HEK293 (cell line): ENCODE results near the gene IRAK2.

Source experiments
- CTCF ChIA-PET: fragments of 350-600 bp; formaldehyde crosslinking; extraction: SDS; loops from one replicate; lab custom pipeline; 2021; ENCODE audit warnings: antibody characterized with exemption; lab: Yijun Ruan, JAX
- POLR2A ChIA-PET: fragments of 300-600 bp; formaldehyde crosslinking; extraction: SDS; loops from one replicate; lab custom pipeline; 2020; ENCODE audit warnings: antibody characterized with exemption, inconsistent platforms; lab: Yijun Ruan, JAX
- H3K27ac ChIP-seq: fragments of 200-500 bp; sonication (Bioruptor generic); 2 replicates; pipeline ENCODE4 v1.5.1; 2014; ENCODE audit warnings: low read depth, low read length, control low read depth, inconsistent platforms; ENCODE audit errors: extremely low read depth
- H3K36me3 ChIP-seq, 2 experiments: fragments of 200-500 bp in 1 of 2; sonication (Bioruptor generic) in 1 of 2; 1 replicate in 1 of 2; 2 replicates in 1 of 2; pipeline ENCODE4 v1.5.1; 2014 to 2017; ENCODE audit warnings: inconsistent platforms in 2 of 2, low read length in 2 of 2; ENCODE audit not compliant: control insufficient read depth in 2 of 2, insufficient read depth in 1 of 2
- H3K4me1 ChIP-seq: fragments of 200-500 bp; sonication (Bioruptor generic); 2 replicates; pipeline ENCODE4 v1.5.1; 2014; ENCODE audit warnings: mild to moderate bottlenecking, low read length, inconsistent platforms; ENCODE audit not compliant: control insufficient read depth, insufficient read depth
- H3K4me3 ChIP-seq: 2 replicates; pipeline ENCODE4 v1.5.1; 2011; ENCODE audit warnings: low read depth, mild to moderate bottlenecking, control low read depth, low read length, moderate library complexity
- H3K9me3 ChIP-seq: fragments of 200-500 bp; sonication (Bioruptor generic); 2 replicates; pipeline ENCODE4 v1.5.1; 2014; ENCODE audit warnings: low read depth, low read length, inconsistent platforms; ENCODE audit not compliant: control insufficient read depth, insufficient read depth
- EGR2 ChIP-seq: fragments of 450-650 bp; formaldehyde crosslinking; IDR thresholded peaks from 2 replicates; pipeline ENCODE4 v1.5.1; 2016; ENCODE audit warnings: low read depth, missing biosample characterization, missing genetic modification characterization
- FEZF1 ChIP-seq: fragments of 450-650 bp; formaldehyde crosslinking; IDR thresholded peaks from 2 replicates; pipeline ENCODE4 v1.5.1; 2016; ENCODE audit warnings: missing biosample characterization, missing genetic modification characterization
- GLIS1 ChIP-seq: fragments of 450-650 bp; formaldehyde crosslinking; IDR thresholded peaks from 2 replicates; pipeline ENCODE4 v1.5.1; 2016; ENCODE audit warnings: missing biosample characterization, missing genetic modification characterization
- IKZF3 ChIP-seq: fragments of 450-650 bp; IDR thresholded peaks from 2 replicates; pipeline ENCODE4 v1.5.0; 2018; ENCODE audit warnings: missing biosample characterization, mild to moderate bottlenecking, missing genetic modification characterization, moderate library complexity
- KLF1 ChIP-seq: fragments of 450-650 bp; formaldehyde crosslinking; IDR thresholded peaks from 2 replicates; pipeline ENCODE4 v1.5.1; 2016; ENCODE audit warnings: missing biosample characterization, missing genetic modification characterization
- OVOL3 ChIP-seq: fragments of 450-650 bp; formaldehyde crosslinking; IDR thresholded peaks from 2 replicates; pipeline ENCODE4 v1.5.1; 2016; ENCODE audit warnings: missing biosample characterization, missing genetic modification characterization
- SP7 ChIP-seq: fragments of 450-650 bp; formaldehyde crosslinking; IDR thresholded peaks from 2 replicates; pipeline ENCODE4 v1.5.1; 2016; ENCODE audit warnings: missing biosample characterization, missing genetic modification characterization
- ZBTB17 ChIP-seq: fragments of 450-650 bp; formaldehyde crosslinking; IDR thresholded peaks from 2 replicates; pipeline ENCODE4 v1.5.1; 2016; ENCODE audit warnings: missing biosample characterization, missing genetic modification characterization
- ZFHX2 ChIP-seq: fragments of 450-650 bp; formaldehyde crosslinking; conservative IDR thresholded peaks from 2 replicates; pipeline ENCODE4 v1.5.1; 2016; ENCODE audit warnings: missing biosample characterization, missing genetic modification characterization
- ZIC2 ChIP-seq: fragments of 450-650 bp; formaldehyde crosslinking; IDR thresholded peaks from 2 replicates; pipeline ENCODE4 v1.5.1; 2016; ENCODE audit warnings: missing biosample characterization, missing genetic modification characterization
- ZNF114 ChIP-seq: fragments of 450-650 bp; formaldehyde crosslinking; IDR thresholded peaks from 2 replicates; pipeline ENCODE4 v1.5.0; 2017; ENCODE audit warnings: missing biosample characterization, missing genetic modification characterization
- ZNF121 ChIP-seq: fragments of 450-650 bp; formaldehyde crosslinking; IDR thresholded peaks from 2 replicates; pipeline ENCODE4 v1.5.1; 2016; ENCODE audit warnings: missing biosample characterization, missing genetic modification characterization
- ZNF302 ChIP-seq: fragments of 450-650 bp; formaldehyde crosslinking; IDR thresholded peaks from 2 replicates; pipeline ENCODE4 v1.5.1; 2016; ENCODE audit warnings: missing biosample characterization, missing genetic modification characterization, low read depth
- ZNF423 ChIP-seq: fragments of 450-650 bp; formaldehyde crosslinking; IDR thresholded peaks from 2 replicates; pipeline ENCODE4 v1.5.1; 2016; ENCODE audit warnings: missing biosample characterization, missing genetic modification characterization
- ZNF514 ChIP-seq: fragments of 450-650 bp; formaldehyde crosslinking; IDR thresholded peaks from 2 replicates; pipeline ENCODE4 v1.5.1; 2016; ENCODE audit warnings: missing biosample characterization, missing genetic modification characterization
- ZNF600 ChIP-seq: fragments of 450-650 bp; formaldehyde crosslinking; IDR thresholded peaks from 2 replicates; pipeline ENCODE4 v1.5.1; 2016; ENCODE audit warnings: missing biosample characterization, missing genetic modification characterization
- ZNF629 ChIP-seq: fragments of 450-650 bp; formaldehyde crosslinking; IDR thresholded peaks from 2 replicates; pipeline ENCODE4 v1.5.1; 2017; ENCODE audit warnings: missing biosample characterization, missing genetic modification characterization
- ZNF704 ChIP-seq: fragments of 450-650 bp; formaldehyde crosslinking; IDR thresholded peaks from 2 replicates; pipeline ENCODE4 v1.5.1; 2016; ENCODE audit warnings: missing biosample characterization, missing genetic modification characterization
- ZNF785 ChIP-seq: fragments of 450-650 bp; formaldehyde crosslinking; IDR thresholded peaks from 2 replicates; pipeline ENCODE4 v1.5.1; 2016; ENCODE audit warnings: missing biosample characterization, missing genetic modification characterization
- TF ChIP-seq, protein P1 (sequence below): fragments of 450-650 bp; formaldehyde crosslinking; IDR thresholded peaks from 2 replicates; pipeline ENCODE4 v1.5.1; 2016; ENCODE audit warnings: missing biosample characterization, missing genetic modification characterization
- TF ChIP-seq, protein P2 (sequence below): fragments of 450-650 bp; formaldehyde crosslinking; IDR thresholded peaks from 2 replicates; pipeline ENCODE4 v1.5.1; 2016; ENCODE audit warnings: missing biosample characterization, missing genetic modification characterization
- TF ChIP-seq, protein P3 (sequence below): fragments of 450-650 bp; formaldehyde crosslinking; IDR thresholded peaks from 2 replicates; pipeline ENCODE4 v1.5.1; 2017; ENCODE audit warnings: missing biosample characterization, missing genetic modification characterization
- TF ChIP-seq, protein P4 (sequence below): fragments of 450-650 bp; formaldehyde crosslinking; IDR thresholded peaks from 2 replicates; pipeline ENCODE4 v1.5.1; 2017; ENCODE audit warnings: missing biosample characterization, missing genetic modification characterization
- TF ChIP-seq, protein P5 (sequence below): fragments of 450-650 bp; formaldehyde crosslinking; IDR thresholded peaks from 2 replicates; pipeline ENCODE4 v1.5.1; 2016; ENCODE audit warnings: missing biosample characterization, missing genetic modification characterization, low read depth

Gene IRAK2

GRCh38 chr3:10149226-10149625 lies 15.5 kb upstream of the IRAK2 start (continued):
- TF ChIP-seq ZNF704 (tag by site-specific recombination) = no peak
- TF ChIP-seq ZNF302 (tag by site-specific recombination) = no peak
- no peak for TF ChIP-seq ZNF423 (tag by site-specific recombination)
- TF ChIP-seq, protein P1, sequence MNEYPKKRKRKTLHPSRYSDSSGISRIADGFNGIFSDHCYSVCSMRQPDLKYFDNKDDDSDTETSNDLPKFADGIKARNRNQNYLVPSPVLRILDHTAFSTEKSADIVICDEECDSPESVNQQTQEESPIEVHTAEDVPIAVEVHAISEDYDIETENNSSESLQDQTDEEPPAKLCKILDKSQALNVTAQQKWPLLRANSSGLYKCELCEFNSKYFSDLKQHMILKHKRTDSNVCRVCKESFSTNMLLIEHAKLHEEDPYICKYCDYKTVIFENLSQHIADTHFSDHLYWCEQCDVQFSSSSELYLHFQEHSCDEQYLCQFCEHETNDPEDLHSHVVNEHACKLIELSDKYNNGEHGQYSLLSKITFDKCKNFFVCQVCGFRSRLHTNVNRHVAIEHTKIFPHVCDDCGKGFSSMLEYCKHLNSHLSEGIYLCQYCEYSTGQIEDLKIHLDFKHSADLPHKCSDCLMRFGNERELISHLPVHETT (tag by site-specific recombination) = no peak
- TF ChIP-seq, protein P2, sequence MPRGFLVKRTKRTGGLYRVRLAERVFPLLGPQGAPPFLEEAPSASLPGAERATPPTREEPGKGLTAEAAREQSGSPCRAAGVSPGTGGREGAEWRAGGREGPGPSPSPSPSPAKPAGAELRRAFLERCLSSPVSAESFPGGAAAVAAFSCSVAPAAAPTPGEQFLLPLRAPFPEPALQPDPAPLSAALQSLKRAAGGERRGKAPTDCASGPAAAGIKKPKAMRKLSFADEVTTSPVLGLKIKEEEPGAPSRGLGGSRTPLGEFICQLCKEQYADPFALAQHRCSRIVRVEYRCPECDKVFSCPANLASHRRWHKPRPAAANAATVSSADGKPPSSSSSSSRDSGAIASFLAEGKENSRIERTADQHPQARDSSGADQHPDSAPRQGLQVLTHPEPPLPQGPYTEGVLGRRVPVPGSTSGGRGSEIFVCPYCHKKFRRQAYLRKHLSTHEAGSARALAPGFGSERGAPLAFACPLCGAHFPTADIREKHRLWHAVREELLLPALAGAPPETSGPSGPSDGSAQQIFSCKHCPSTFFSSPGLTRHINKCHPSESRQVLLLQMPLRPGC (tag by site-specific recombination) = no peak

DNA sequence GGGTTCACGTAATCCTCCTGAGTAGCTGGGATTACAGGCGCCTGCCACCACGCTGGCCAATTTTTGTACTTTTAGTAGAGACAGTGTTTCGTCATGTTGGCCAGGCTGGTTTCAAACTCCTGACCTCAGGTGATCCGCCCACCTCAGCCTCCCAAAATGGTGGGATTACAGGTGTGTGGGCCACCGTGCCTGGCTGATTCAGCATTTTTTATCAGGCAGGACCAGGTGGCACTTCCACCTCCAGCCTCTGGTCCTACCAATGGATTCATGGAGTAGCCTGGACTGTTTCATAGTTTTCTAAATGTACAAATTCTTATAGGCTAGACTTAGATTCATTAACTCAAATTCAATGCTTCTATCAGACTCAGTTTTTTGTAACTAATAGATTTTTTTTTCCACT lies 13.7 kb upstream of the IRAK2 start:
- Histone ChIP-seq H3K36me3 (peaks cover 57 to 79% of the 10 kb centered on the region in 2 experiments), H3K4me1 (no peaks in the 10 kb centered on the region), H3K4me3 (no peak overlapping the region)
- CTCF ChIA-PET = interaction anchor here (1.0 kb wide), 1 partner anchor 12 kb away, joined by 5 read pairs; no protein-coding TSS in a partner anchor
- TF ChIP-seq ZFHX2 (tag by site-specific recombination) (no peak), OVOL3 (no peak), FEZF1 (tag by site-specific recombination) (no peak), ZNF114 (tag by site-specific recombination) (no peak), EGR2 (0 out of 2 replicates have a peak, but pooled peaks have one; percentile 6), KLF1 (tag by site-specific recombination) (no peak)
- TF ChIP-seq, protein P3, sequence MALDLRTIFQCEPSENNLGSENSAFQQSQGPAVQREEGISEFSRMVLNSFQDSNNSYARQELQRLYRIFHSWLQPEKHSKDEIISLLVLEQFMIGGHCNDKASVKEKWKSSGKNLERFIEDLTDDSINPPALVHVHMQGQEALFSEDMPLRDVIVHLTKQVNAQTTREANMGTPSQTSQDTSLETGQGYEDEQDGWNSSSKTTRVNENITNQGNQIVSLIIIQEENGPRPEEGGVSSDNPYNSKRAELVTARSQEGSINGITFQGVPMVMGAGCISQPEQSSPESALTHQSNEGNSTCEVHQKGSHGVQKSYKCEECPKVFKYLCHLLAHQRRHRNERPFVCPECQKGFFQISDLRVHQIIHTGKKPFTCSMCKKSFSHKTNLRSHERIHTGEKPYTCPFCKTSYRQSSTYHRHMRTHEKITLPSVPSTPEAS = no peak
- TF ChIP-seq, all 188 proteins: peak for 1
- POLR2A ChIA-PET = interaction anchor here (1.2 kb wide), 1 partner anchor 9 kb away, joined by 5 read pairs; the partner anchor contains the start of gene VHL
- Histone ChIP-seq H3K27ac (no peak overlapping the region), H3K9me3 (no peaks in the 10 kb centered on the region)

DNA sequence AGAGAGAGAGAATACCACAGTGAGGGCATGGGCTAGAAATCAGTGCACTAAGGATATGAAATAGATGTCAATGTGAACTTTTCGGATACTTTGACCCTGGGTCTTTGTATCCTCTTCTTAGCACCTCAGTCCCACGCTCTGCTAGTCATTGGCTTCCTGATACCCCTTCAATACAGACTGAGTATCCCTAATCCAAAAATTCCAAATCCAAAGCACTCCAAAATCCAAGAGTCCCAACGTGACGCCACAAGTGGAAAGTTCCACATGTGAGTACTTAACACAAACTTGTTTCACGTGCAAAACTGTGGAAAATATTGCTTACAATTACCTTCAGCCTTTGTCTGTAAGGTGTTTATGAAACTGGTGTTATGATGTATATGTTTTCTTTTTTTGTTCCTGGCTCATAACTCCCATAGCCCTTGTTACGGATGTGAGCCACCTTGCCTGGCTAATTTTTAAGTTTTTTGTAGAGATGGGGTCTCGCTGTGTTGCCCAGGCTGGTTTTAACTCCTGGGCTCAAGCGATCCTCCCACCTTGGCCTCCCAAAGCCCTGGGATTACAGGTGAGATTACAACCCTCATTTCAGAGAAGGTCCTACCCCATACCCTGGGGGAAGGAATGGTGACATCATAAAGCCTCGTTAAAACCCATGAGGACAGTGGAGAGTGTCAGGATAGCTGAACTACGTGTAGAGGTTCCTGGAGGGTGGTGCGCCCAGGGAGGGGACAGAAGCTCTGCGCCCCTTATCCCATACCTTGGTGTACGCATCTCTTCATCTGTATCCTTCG lies 10.2 kb upstream of the IRAK2 start:
- POLR2A ChIA-PET = no interaction called here
- Histone ChIP-seq H3K4me1 (no peaks in the 10 kb centered on the region), H3K36me3 (peaks cover 42 to 50% of the 10 kb centered on the region in 2 experiments), H3K4me3 (no peak overlapping the region), H3K9me3 (no peaks in the 10 kb centered on the region), H3K27ac (no peak overlapping the region)
- CTCF ChIA-PET = interaction anchor here (0.6 kb wide), 1 partner anchor 25 kb away, joined by 4 read pairs; no protein-coding TSS in a partner anchor
- TF ChIP-seq ZNF600 (tag by site-specific recombination) (peak; percentile 68), ZBTB17 (tag by site-specific recombination) (0 out of 2 replicates have a peak, but pooled peaks have one; percentile 72), ZNF121 (tag by site-specific recombination) (peak; percentile 86), ZIC2 (tag by site-specific recombination) (no peak), ZNF785 (tag by site-specific recombination) (no peak), GLIS1 (tag by site-specific recombination) (0 out of 2 replicates have a peak, but pooled peaks have one; percentile 13), SP7 (tag by site-specific recombination) (no peak), ZNF514 (tag by site-specific recombination) (no peak), ZNF629 (peak; percentile 73), IKZF3 (tag by site-specific recombination) (0 out of 2 replicates have a peak, but pooled peaks have one; percentile 38)
- TF ChIP-seq, protein P4, sequence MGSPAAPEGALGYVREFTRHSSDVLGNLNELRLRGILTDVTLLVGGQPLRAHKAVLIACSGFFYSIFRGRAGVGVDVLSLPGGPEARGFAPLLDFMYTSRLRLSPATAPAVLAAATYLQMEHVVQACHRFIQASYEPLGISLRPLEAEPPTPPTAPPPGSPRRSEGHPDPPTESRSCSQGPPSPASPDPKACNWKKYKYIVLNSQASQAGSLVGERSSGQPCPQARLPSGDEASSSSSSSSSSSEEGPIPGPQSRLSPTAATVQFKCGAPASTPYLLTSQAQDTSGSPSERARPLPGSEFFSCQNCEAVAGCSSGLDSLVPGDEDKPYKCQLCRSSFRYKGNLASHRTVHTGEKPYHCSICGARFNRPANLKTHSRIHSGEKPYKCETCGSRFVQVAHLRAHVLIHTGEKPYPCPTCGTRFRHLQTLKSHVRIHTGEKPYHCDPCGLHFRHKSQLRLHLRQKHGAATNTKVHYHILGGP = no peak
- TF ChIP-seq, protein P5, sequence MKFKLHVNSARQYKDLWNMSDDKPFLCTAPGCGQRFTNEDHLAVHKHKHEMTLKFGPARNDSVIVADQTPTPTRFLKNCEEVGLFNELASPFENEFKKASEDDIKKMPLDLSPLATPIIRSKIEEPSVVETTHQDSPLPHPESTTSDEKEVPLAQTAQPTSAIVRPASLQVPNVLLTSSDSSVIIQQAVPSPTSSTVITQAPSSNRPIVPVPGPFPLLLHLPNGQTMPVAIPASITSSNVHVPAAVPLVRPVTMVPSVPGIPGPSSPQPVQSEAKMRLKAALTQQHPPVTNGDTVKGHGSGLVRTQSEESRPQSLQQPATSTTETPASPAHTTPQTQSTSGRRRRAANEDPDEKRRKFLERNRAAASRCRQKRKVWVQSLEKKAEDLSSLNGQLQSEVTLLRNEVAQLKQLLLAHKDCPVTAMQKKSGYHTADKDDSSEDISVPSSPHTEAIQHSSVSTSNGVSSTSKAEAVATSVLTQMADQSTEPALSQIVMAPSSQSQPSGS (tag by site-specific recombination) = peak; percentile 82
